HEK293T (cell line): ENCODE data around the gene SLC38A3.

ENCODE experiments used
- CTCF ChIA-PET: fragments of 350-600 bp; formaldehyde crosslinking; extraction: SDS; loops from one replicate; lab custom pipeline; 2021; ENCODE audit warnings: antibody characterized with exemption, inconsistent platforms; lab: Yijun Ruan, JAX
- POLR2A ChIA-PET: fragments of 350-600 bp; formaldehyde crosslinking; extraction: SDS; loops from one replicate; lab custom pipeline; 2020; ENCODE audit warnings: antibody characterized with exemption, inconsistent platforms; lab: Yijun Ruan, JAX
- DNase-seq: peaks from one replicate; pipeline ENCODE4 v3.0.0; 2012; ENCODE audit warnings: mixed read lengths; ENCODE audit errors: extremely low spot score
- ARNT ChIP-seq: fragments of 450-650 bp; IDR thresholded peaks from 2 replicates; pipeline ENCODE4 v1.6.1; 2017; ENCODE audit warnings: mild to moderate bottlenecking
- BHLHE40 ChIP-seq: fragments of 450-650 bp; IDR thresholded peaks from 2 replicates; pipeline ENCODE4 v1.6.1; 2016; ENCODE audit warnings: mild to moderate bottlenecking, moderate library complexity, borderline replicate concordance
- CTBP1 ChIP-seq: fragments of 450-650 bp; IDR thresholded peaks from 2 replicates; pipeline ENCODE4 v1.6.1; 2016; ENCODE audit warnings: borderline replicate concordance
- ELF4 ChIP-seq: fragments of 450-650 bp; IDR thresholded peaks from 2 replicates; pipeline ENCODE4 v1.6.1; 2017; ENCODE audit warnings: antibody characterized with exemption
- FOXA1 ChIP-seq: fragments of 450-650 bp; IDR thresholded peaks from 2 replicates; pipeline ENCODE4 v1.6.1; 2016; ENCODE audit warnings: mild to moderate bottlenecking
- FOXK2 ChIP-seq: fragments of 450-650 bp; IDR thresholded peaks from 2 replicates; pipeline ENCODE4 v1.6.1; 2016; ENCODE audit warnings: mild to moderate bottlenecking
- FOXM1 ChIP-seq: fragments of 450-650 bp; IDR thresholded peaks from 2 replicates; pipeline ENCODE4 v1.6.1; 2017; ENCODE audit warnings: mild to moderate bottlenecking, borderline replicate concordance
- HDGF ChIP-seq: fragments of 450-650 bp; IDR thresholded peaks from 2 replicates; pipeline ENCODE4 v1.6.1; 2017; ENCODE audit warnings: antibody characterized with exemption, borderline replicate concordance
- L3MBTL2 ChIP-seq: fragments of 450-650 bp; conservative IDR thresholded peaks from 2 replicates; pipeline ENCODE4 v1.6.1; 2016; ENCODE audit warnings: mild to moderate bottlenecking
- LEF1 ChIP-seq: fragments of 450-650 bp; IDR thresholded peaks from 2 replicates; pipeline ENCODE4 v1.6.1; 2017; ENCODE audit warnings: mild to moderate bottlenecking, borderline replicate concordance
- NFRKB ChIP-seq: fragments of 450-650 bp; IDR thresholded peaks from 2 replicates; pipeline ENCODE4 v1.6.1; 2016; ENCODE audit warnings: mild to moderate bottlenecking, moderate library complexity
- PKNOX1 ChIP-seq: fragments of 450-650 bp; IDR thresholded peaks from 2 replicates; pipeline ENCODE4 v1.6.1; 2016
- SP1 ChIP-seq: fragments of 450-650 bp; IDR thresholded peaks from 2 replicates; pipeline ENCODE4 v1.6.1; 2017
- SUZ12 ChIP-seq: fragments of 450-650 bp; IDR thresholded peaks from 2 replicates; pipeline ENCODE4 v1.6.1; 2016; ENCODE audit warnings: mild to moderate bottlenecking
- TARDBP ChIP-seq: fragments of 450-650 bp; IDR thresholded peaks from 2 replicates; pipeline ENCODE4 v1.6.1; 2016
- ZNF384 ChIP-seq: fragments of 450-650 bp; IDR thresholded peaks from 2 replicates; pipeline ENCODE4 v1.6.1; 2016

The SLC38A3 gene

GRCh38 chr3:50203809-50204803 is 965 bp upstream of the SLC38A3 start:
- ChIA-PET POLR2A (interaction anchor here (1.0 to 2.6 kb wide), 11 partner anchors 9 to 146 kb away, joined by 3 to 13 read pairs (median 3); partner anchors contain the start of genes CYB561D2, GNAI2 and NPRL2), CTCF (interaction anchor here (1.0 to 3.8 kb wide), 6 partner anchors 10 to 48 kb away, joined by 3 to 16 read pairs (median 3); no protein-coding TSS in a partner anchor)
- no peak for TF ChIP-seq FOXK2
- TF ChIP-seq CTBP1: no peak
- TF ChIP-seq ZNF384: no peak
- no peak for TF ChIP-seq FOXM1
- TF ChIP-seq HDGF: no peak
- no peak for TF ChIP-seq NFRKB
- TF ChIP-seq PKNOX1: no peak
- DNase-seq: no peak

DNA sequence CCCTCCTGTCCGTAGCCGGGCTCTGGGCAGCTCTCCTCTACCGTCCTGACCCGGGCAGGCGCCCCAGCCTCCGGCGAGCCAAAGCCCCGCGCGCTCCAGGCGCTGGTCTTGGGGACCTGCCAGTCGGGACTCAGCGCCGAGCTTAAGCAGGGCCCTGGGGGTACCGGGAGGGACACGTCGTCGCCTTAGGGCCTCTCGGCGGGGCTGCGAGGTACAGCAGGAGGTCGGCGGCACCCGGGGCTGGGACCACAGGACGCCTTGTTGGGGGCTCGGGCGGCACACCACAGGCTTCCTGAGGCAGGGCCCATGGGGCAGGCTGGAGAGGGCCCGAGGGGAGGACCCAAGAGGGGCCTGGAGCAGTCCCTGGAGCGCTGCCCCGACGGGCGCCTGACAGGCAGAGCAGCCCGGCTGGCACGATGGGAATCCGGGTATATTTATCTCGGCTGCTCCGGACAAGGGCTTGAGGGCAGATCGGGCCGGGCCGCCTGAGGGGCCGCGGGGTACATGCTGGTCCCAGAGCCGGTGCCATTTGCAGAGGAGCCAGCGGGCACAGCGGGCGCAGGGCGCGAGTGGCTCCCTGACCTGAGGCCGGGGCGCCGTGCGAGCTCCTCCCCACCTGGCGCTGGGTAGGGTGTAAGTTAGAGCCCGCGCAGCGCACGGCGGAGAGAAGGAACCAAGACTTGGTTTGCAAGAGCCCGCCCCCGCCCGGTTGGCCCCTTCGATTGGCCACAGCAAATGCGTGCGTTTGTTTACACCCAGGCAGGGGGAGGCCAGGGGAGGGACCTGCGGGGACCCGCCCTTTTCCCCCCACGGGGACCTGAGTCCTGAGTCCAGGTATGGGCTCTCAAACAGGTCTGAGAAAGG is 574 bp downstream of the SLC38A3 start:
- ChIA-PET CTCF (interaction anchor here (1.1 to 3.8 kb wide), 4 partner anchors 11 to 21 kb away, joined by 3 to 16 read pairs (median 3); no protein-coding TSS in a partner anchor), POLR2A (interaction anchor here (1.0 to 2.6 kb wide), 8 partner anchors 10 to 145 kb away, joined by 3 to 13 read pairs (median 3); partner anchors contain the start of genes CYB561D2 and NPRL2)
- TF ChIP-seq SP1: no peak
- peak; percentile 70; the same call in 1 of the 2 replicates for TF ChIP-seq L3MBTL2
- peak; percentile 25 for DNase-seq

DNA sequence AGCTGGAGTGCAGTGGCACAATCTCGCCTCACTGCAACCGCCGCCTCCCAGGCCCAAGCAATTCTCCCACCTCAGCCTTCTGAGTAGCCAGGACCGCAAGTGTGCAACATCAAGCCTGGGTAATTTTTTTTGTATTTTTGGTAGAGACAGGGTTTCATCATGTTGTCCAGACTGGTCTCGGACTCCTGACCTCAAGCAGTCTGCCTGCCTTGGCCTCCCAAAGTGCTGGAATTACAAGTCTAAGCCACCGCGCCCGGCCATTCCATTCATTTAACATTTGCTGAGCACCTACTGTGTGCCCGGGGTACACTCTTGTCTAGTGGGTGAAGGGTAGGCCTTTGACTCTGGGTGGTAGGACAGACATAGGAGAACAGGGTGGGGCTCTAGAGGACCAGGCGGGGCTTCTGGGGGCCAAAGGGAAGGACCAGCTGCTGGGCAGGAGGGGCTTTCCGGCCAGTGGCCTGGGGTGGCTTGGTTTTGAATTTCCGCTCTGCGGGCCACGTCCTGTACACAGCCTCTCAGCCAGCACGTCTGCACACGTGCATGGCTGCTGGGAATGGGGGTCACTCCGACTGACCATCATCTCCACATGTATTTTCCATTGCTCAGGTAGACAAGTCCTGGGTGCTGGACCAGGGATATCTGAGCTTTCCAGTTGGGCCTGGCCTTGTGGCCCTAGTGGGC is 2.4 kb downstream of the SLC38A3 start:
- DNase-seq: no peak
- TF ChIP-seq TARDBP (no peak), HDGF (no peak), LEF1 (no peak), BHLHE40 (no peak), L3MBTL2 (no peak), NFRKB (no peak), FOXA1 (no peak)
- ChIA-PET CTCF (no interaction called here), POLR2A (no interaction called here)

DNA sequence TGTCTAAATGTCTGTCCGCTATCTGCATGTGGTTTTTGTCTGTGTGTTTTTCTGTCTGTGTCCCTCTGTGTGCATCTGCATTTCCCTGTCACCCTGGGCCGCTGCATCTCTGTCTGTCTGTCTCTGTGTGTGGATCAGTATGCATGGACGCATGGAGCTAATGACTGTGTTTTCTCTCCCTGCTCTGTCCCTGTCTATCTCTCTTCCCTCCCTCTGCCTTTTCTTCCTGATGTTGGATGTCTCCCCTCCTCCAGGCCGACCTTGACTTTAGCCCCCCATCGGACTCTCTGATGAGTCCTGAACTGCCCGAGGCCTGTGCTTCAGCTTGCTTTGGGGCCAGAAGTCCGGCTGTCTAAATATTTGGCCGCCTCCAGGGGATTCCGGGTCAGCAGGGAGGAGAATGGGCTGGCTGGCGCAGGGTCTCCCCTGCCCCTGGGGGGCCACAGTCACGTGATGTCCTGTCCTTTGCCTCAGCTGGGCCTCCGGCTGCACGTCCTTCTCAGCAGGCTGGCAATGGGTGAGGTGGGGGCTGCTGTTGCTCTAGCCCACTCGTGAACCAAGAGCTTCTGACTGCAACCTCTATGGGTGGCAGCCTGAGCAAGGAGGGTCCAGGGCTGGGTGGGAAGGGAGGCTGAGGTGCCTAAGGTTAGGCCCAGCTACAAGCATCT is 3.7 kb downstream of the SLC38A3 start:
- CTCF ChIA-PET: interaction anchor here (0.6 to 1.8 kb wide), 3 partner anchors 11 to 21 kb away, joined by 3 to 8 read pairs (median 4); no protein-coding TSS in a partner anchor
- DNase-seq: no peak
- POLR2A ChIA-PET: interaction anchor here (1.9 kb wide), 1 partner anchor 19 kb away, joined by 6 read pairs; no protein-coding TSS in a partner anchor
- TF ChIP-seq TARDBP (no peak), FOXA1 (no peak), ELF4 (no peak), ZNF384 (no peak), HDGF (no peak), CTBP1 (no peak), ARNT (no peak), L3MBTL2 (no peak), PKNOX1 (no peak), BHLHE40 (no peak), FOXM1 (no peak), SUZ12 (no peak), NFRKB (no peak), SP1 (no peak), FOXK2 (no peak), LEF1 (no peak)

GRCh38 chr3:50210176-50210509 is 5.1 kb downstream of the SLC38A3 start:
- CTCF ChIA-PET: interaction anchor here (1.3 kb wide), 1 partner anchor 37 kb away, joined by 4 read pairs; no protein-coding TSS in a partner anchor
- POLR2A ChIA-PET: interaction anchor here (1.4 to 1.9 kb wide), 2 partner anchors 12 to 18 kb away, joined by 4 to 6 read pairs; no protein-coding TSS in a partner anchor
- TF ChIP-seq FOXM1 (no peak), SP1 (no peak), TARDBP (no peak), ZNF384 (no peak), HDGF (no peak), BHLHE40 (no peak), NFRKB (no peak), LEF1 (no peak), SUZ12 (no peak), FOXK2 (no peak), FOXA1 (no peak), L3MBTL2 (no peak), CTBP1 (no peak), ELF4 (no peak), PKNOX1 (no peak), ARNT (no peak)
- no peak for DNase-seq
